ENCODE measurements around the gene BMPER.

BMPER gene

DNA sequence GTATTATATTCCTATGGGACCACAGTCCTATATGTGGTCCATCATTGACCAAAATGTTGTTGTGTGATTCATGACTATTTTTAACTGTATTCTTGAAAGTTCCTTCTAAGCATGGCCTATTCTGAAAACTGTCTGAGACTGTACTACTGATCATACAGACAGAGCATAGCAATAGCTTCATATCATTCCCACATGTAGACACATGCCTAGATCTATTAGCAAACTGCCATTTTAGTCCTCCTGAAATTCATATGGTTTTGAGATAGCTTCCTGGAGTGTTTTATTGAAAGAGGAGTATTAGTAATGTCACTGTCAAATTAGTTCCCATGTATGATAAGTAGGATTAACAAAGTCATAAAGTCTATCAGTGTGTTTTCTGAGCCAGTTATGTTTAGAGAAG, 157.5 kb downstream of the BMPER start:
- H3K4me3 ChIP-seq (replicated peaks; ENCODE audit: low read depth, low read length), result no peak overlapping the region
- DNase-seq (ENCODE audit: extremely low read depth, insufficient read length), result no peak
- no peaks in the 10 kb centered on the region for H3K36me3 ChIP-seq (ENCODE audit: control insufficient read depth, insufficient read depth, low read length)
- TF ChIP-seq, protein P1, sequence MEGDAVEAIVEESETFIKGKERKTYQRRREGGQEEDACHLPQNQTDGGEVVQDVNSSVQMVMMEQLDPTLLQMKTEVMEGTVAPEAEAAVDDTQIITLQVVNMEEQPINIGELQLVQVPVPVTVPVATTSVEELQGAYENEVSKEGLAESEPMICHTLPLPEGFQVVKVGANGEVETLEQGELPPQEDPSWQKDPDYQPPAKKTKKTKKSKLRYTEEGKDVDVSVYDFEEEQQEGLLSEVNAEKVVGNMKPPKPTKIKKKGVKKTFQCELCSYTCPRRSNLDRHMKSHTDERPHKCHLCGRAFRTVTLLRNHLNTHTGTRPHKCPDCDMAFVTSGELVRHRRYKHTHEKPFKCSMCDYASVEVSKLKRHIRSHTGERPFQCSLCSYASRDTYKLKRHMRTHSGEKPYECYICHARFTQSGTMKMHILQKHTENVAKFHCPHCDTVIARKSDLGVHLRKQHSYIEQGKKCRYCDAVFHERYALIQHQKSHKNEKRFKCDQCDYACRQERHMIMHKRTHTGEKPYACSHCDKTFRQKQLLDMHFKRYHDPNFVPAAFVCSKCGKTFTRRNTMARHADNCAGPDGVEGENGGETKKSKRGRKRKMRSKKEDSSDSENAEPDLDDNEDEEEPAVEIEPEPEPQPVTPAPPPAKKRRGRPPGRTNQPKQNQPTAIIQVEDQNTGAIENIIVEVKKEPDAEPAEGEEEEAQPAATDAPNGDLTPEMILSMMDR (IDR thresholded peaks at IDR 0.05; ENCODE audit: insufficient read depth, low read length, poor library complexity, severe bottlenecking), result no peak
- H3K27me3 ChIP-seq (replicated peaks; ENCODE audit: control insufficient read depth, insufficient read depth, low read length), result no peaks in the 10 kb centered on the region

DNA sequence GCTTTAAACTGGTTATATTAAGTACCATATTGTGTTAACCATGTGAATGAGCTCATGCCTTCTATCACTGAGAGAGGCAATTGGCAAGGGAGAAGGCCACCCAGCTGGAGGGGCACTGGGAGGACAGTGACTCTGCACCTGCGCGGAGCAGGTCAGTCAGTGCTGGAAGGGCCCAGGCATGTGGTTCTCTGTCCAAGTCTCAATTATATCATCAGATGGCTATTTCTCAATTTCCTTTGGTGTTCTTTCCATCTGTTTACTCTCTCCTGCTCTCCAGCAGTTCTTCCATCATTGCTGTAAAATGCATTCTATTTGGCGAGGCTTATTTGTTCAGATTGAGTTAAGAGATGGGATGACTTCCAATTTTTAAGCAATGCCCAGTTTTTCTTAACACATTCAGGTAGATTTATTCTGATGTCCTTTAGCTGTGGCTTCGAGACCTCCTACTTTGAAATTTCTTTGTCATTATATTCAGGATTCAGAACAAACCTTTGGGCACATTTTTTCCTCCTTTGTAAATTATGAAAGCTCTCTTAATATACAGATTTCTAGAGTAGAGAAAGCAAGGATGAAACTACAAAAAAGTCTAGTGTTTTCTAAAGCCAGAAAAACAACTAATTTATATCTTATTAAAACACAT, 159.3 kb downstream of the BMPER start:
- TF ChIP-seq, protein P1 (IDR thresholded peaks at IDR 0.05; ENCODE audit: insufficient read depth, low read length, poor library complexity, severe bottlenecking), result no peak
- DNase-seq (ENCODE audit: extremely low read depth, insufficient read length), result no peak
- Histone ChIP-seq H3K36me3 (ENCODE audit: control insufficient read depth, insufficient read depth, low read length) (no peaks in the 10 kb centered on the region), H3K27me3 (replicated peaks; ENCODE audit: control insufficient read depth, insufficient read depth, low read length) (no peaks in the 10 kb centered on the region), H3K4me3 (replicated peaks; ENCODE audit: low read depth, low read length) (no peak overlapping the region)

DNA sequence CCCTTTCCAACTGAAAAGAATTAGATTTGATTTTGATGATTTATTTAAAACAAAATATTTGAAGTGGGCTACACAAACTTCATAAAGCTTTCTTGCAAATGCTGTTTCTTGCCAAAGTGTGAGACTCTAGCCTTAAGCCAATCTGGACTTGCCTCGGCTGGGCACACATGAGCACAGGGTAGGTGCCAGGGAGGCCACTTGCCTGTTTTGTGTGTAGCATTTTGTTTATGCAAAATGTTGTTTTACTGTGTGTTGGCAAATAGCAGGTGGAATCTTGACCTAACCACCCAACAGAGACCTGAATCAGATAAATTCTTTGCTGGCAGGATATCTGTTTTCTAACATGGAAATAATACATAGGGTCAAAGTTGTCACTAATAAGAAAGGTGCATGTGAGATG, 161.1 kb downstream of the BMPER start:
- no peak for DNase-seq (ENCODE audit: extremely low read depth, insufficient read length)
- Histone ChIP-seq H3K27me3 (replicated peaks; ENCODE audit: control insufficient read depth, insufficient read depth, low read length) (no peaks in the 10 kb centered on the region), H3K36me3 (ENCODE audit: control insufficient read depth, insufficient read depth, low read length) (no peaks in the 10 kb centered on the region), H3K4me3 (replicated peaks; ENCODE audit: low read depth, low read length) (no peak overlapping the region)
- TF ChIP-seq, protein P1 (IDR thresholded peaks at IDR 0.05; ENCODE audit: insufficient read depth, low read length, poor library complexity, severe bottlenecking), result no peak

DNA sequence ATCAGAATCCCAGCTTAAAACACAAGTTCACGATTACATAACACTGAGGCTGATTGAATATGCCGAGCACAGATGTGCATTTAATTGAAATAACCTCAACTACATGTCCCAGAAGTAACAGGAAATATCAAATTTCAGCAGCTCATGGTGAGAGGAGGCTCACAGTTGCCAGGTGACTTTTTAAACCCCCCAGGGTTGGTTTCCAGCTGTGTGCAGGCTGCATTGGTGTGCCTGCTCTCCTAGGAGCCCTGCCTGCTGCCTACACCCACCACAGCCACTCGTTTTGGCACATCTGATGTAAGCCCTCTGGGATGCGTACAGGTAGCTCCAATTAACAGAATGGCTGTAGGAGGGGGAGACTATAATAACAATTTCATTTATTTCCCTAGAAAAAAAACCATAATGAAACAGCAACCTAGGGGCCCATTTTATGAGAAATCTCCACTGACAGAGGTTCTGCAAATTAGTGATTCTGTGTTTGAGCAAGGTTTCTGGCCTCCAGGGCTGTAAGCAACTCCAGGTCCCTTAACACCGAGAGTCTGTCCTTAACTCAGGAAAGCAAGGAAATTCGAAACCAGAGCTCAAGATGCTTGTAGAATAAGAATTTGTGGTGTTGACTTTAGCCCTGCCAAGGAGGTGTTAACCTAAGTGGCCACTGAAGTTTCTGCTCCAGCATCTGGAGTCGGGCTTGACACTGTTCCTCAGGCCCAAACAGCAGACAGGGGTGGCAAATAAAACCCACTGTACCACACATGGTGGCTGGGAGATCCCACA, 161.9 kb downstream of the BMPER start:
- Histone ChIP-seq H3K4me3 (replicated peaks; ENCODE audit: low read depth, low read length) (no peak overlapping the region), H3K27me3 (replicated peaks; ENCODE audit: control insufficient read depth, insufficient read depth, low read length) (no peaks in the 10 kb centered on the region), H3K36me3 (ENCODE audit: control insufficient read depth, insufficient read depth, low read length) (no peaks in the 10 kb centered on the region)
- TF ChIP-seq, protein P1 (IDR thresholded peaks at IDR 0.05; ENCODE audit: insufficient read depth, low read length, poor library complexity, severe bottlenecking), result no peak
- no peak for DNase-seq (ENCODE audit: extremely low read depth, insufficient read length)

DNA sequence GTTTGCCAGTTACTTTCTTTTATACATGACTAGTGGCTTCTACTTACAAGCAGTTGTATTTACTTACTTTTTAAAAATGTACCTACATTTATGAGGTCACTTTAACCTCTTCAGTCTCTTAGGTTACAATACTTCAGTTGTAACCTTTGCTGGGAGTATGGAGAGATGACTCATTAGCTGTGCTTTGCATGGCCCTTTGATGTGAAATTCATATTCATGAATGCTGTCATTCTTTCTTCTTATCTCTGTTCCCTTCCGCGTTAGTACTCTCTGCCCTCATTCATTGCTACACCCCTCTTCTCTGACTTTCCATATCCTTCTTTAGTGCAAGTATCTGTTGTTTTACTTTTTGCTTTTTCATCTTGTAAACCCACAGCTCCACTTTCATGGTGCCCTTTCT, 164.3 kb downstream of the BMPER start:
- Histone ChIP-seq H3K27me3 (replicated peaks; ENCODE audit: control insufficient read depth, insufficient read depth, low read length) (no peaks in the 10 kb centered on the region), H3K36me3 (ENCODE audit: control insufficient read depth, insufficient read depth, low read length) (no peaks in the 10 kb centered on the region), H3K4me3 (replicated peaks; ENCODE audit: low read depth, low read length) (no peak overlapping the region)
- TF ChIP-seq, protein P1 (IDR thresholded peaks at IDR 0.05; ENCODE audit: insufficient read depth, low read length, poor library complexity, severe bottlenecking), result no peak
- no peak for DNase-seq (ENCODE audit: extremely low read depth, insufficient read length)
